GM19395 (cell line): Measurements from ENCODE around the gene INTS2.
A peak's percentile ranks its signal among the peaks of the same experiment; 100 is the strongest.
"Not testable (repeated sequence)": the region's sequence is repeated elsewhere in the genome, so short reads cannot be mapped to it uniquely, and the experiment has no call there.

Experiments used
- ATAC-seq: cut with Tn5 transposase; IDR thresholded peaks from one replicate; pipeline ENCODE4 v1.9.1; 2021; ENCODE audit warnings: mild to moderate bottlenecking, moderate library complexity; ENCODE audit not compliant: unreplicated experiment

Gene INTS2

GRCh38 chr17:61822326-61823285 lies 105.2 kb downstream of the INTS2 start:
- ATAC-seq: peak; percentile 52

GRCh38 chr17:61821655-61822054 lies 106.1 kb downstream of the INTS2 start:
- no peak for ATAC-seq

- not testable (repeated sequence) for ATAC-seq
These were observed 108.5 kb downstream of the INTS2 start for GRCh38 chr17:61819265-61819664.

GRCh38 chr17:61818225-61818624 lies 109.6 kb downstream of the INTS2 start:
- no peak for ATAC-seq

GRCh38 chr17:61817452-61817851 lies 110.3 kb downstream of the INTS2 start:
- ATAC-seq: no peak

- no peak for ATAC-seq
These were observed 111.2 kb downstream of the INTS2 start for GRCh38 chr17:61816538-61816937.

- no peak for ATAC-seq
These were observed 111.8 kb downstream of the INTS2 start for GRCh38 chr17:61815863-61816503.
